HCT116 (cell line): ENCODE results near the gene NUP50. TPM values are rescaled to one million over a fixed set of nuclear protein-coding genes. Genes with fewer than 3 reads are reported as not detected.

Experiments used
- ATAC-seq: fragments of 200-7000 bp; cut with Tn5 transposase; 2 replicates; pipeline ENCODE4 v1.9.1; 2020; ENCODE audit warnings: mild to moderate bottlenecking, moderate library complexity
- BruUV-seq: library from RNA; stranded (reverse); fragments of 400-500 nt; replicated peaks from 2 replicates; lab custom pipeline; 2021; lab: Mats Ljungman, UMichigan
- CTCF ChIA-PET: fragments of 300-600 bp; sonication (Branson Sonifier 250); formaldehyde crosslinking; loops from one replicate; lab custom pipeline; 2021; ENCODE audit warnings: antibody characterized with exemption; lab: Charles Lee
- POLR2A ChIA-PET: fragments of 300-600, 350-600 bp; sonication (Branson Sonifier 250); formaldehyde crosslinking; loops from one replicate; lab custom pipeline; 2021; ENCODE audit warnings: antibody characterized with exemption; lab: Charles Lee
- RAD21 ChIA-PET, 2 experiments: fragments of 300-600 bp; sonication (Branson Sonifier 250); formaldehyde crosslinking; loops; one replicate each; lab custom pipeline; 2023; ENCODE audit warnings: low total read pairs in 2 of 2; ENCODE audit not compliant: uncharacterized antibody in 2 of 2, unreplicated experiment in 2 of 2, low non-redundant PET in 1 of 2; lab: Charles Lee
- DNase-seq: peaks from one replicate; pipeline ENCODE4 v3.0.0-alpha.2; 2010; ENCODE audit warnings: low read depth, low spot score
- H2AFZ ChIP-seq: fragments of 200-600 bp; shearing (Covaris generic), sonication (generic); 2 replicates; pipeline ENCODE4 v1.6.1; 2017; ENCODE audit warnings: low read depth, mixed run types, mixed read lengths, antibody characterized with exemption, low read length; ENCODE audit not compliant: poor library complexity, severe bottlenecking
- H3K27ac ChIP-seq: 2 replicates; pipeline ENCODE4 v1.5.1; 2012; ENCODE audit warnings: low read depth, low read length
- H3K27me3 ChIP-seq: fragments of 200-600 bp; sonication (generic); 2 replicates; pipeline ENCODE4 v1.6.1; 2016; ENCODE audit warnings: mixed run types, low read length, mixed read lengths; ENCODE audit not compliant: insufficient read depth
- H3K36me3 ChIP-seq, 2 experiments: fragments of 200-500 bp in 1 of 2; fragments of 200-600 bp in 1 of 2; sonication (Bioruptor generic) in 1 of 2; sonication (generic) in 1 of 2; 2 replicates each; pipeline versions ENCODE4 v1.5.1 to v1.6.1; 2014 to 2016; ENCODE audit warnings: low read length in 2 of 2, inconsistent platforms in 1 of 2, mixed read lengths in 1 of 2, mixed run types in 1 of 2; ENCODE audit not compliant: insufficient read depth in 2 of 2, control insufficient read depth in 1 of 2
- H3K4me1 ChIP-seq, 2 experiments: fragments of 200-600 bp in 1 of 2; sonication (generic) in 1 of 2; 2 replicates each; pipeline versions ENCODE4 v1.5.1 to v1.6.1; 2012 to 2017; ENCODE audit warnings: low read length in 2 of 2, inconsistent platforms in 1 of 2, mild to moderate bottlenecking in 1 of 2, mixed read lengths in 1 of 2, mixed run types in 1 of 2, moderate library complexity in 1 of 2; ENCODE audit not compliant: insufficient read depth in 2 of 2, control insufficient read depth in 1 of 2
- H3K4me2 ChIP-seq: fragments of 200-600 bp; sonication (generic); 2 replicates; pipeline ENCODE4 v1.6.1; 2017; ENCODE audit warnings: mixed run types, low read length, mixed read lengths
- H3K4me3 ChIP-seq, 2 experiments: fragments of 200-600 bp in 1 of 2; sonication (generic) in 1 of 2; replicated peaks in 1 of 2; 2 replicates each; pipeline ENCODE4 v1.5.1; 2011 to 2016; ENCODE audit warnings: low read length in 2 of 2, control low read depth in 1 of 2, low read depth in 1 of 2, mild to moderate bottlenecking in 1 of 2, mixed read lengths in 1 of 2, mixed run types in 1 of 2
- H3K79me2 ChIP-seq: fragments of 200-600 bp; sonication (generic); 2 replicates; pipeline ENCODE4 v1.6.1; 2017; ENCODE audit warnings: mild to moderate bottlenecking, mixed run types, low read length, moderate library complexity, mixed read lengths; ENCODE audit not compliant: insufficient read depth
- H3K9ac ChIP-seq: fragments of 200-600 bp; sonication (generic); 2 replicates; pipeline ENCODE4 v1.6.1; 2016; ENCODE audit warnings: low read length, mixed read lengths
- H3K9me2 ChIP-seq: fragments of 200-600 bp; sonication (generic), shearing (Covaris generic); 2 replicates; pipeline ENCODE4 v1.6.1; 2017; ENCODE audit warnings: mixed run types, mild to moderate bottlenecking, moderate library complexity; ENCODE audit not compliant: insufficient read depth
- H3K9me3 ChIP-seq, 2 experiments: fragments of 200-500 bp in 1 of 2; fragments of 200-600 bp in 1 of 2; sonication (Bioruptor generic) in 1 of 2; sonication (generic) in 1 of 2; 2 replicates each; pipeline ENCODE4 v1.6.1; 2014 to 2017; ENCODE audit warnings: low read length in 2 of 2, mixed read lengths in 2 of 2, inconsistent platforms in 1 of 2, low read depth in 1 of 2, mild to moderate bottlenecking in 1 of 2, mixed run types in 1 of 2, moderate library complexity in 1 of 2; ENCODE audit not compliant: control insufficient read depth in 1 of 2, insufficient read depth in 1 of 2
- H4K20me1 ChIP-seq: fragments of 200-600 bp; sonication (generic), shearing (Covaris generic); 2 replicates; pipeline ENCODE4 v1.6.1; 2017; ENCODE audit warnings: mixed run types, mild to moderate bottlenecking, moderate library complexity; ENCODE audit not compliant: insufficient read depth
- CEBPB ChIP-seq: IDR thresholded peaks from 2 replicates; pipeline ENCODE4 v1.6.1; 2012; ENCODE audit warnings: low read depth
- ELF1 ChIP-seq: IDR thresholded peaks from 2 replicates; pipeline ENCODE4 v1.6.1; 2012; ENCODE audit warnings: low read depth, borderline replicate concordance
- MAX ChIP-seq: IDR thresholded peaks from 2 replicates; pipeline ENCODE4 v1.6.1; 2012
- POLR2AphosphoS5 ChIP-seq: IDR thresholded peaks from 2 replicates; pipeline ENCODE4 v1.6.1; 2011; ENCODE audit warnings: mild to moderate bottlenecking, low read depth, low read length, moderate library complexity
- RAD21 ChIP-seq: IDR thresholded peaks from 2 replicates; pipeline ENCODE4 v1.6.1; 2012; ENCODE audit warnings: low read depth, mild to moderate bottlenecking
- SP1 ChIP-seq: IDR thresholded peaks from 2 replicates; pipeline ENCODE4 v1.6.1; 2012; ENCODE audit warnings: low read depth
- ZFX ChIP-seq: fragments of 450-650 bp; IDR thresholded peaks from 2 replicates; pipeline ENCODE4 v1.6.1; 2017
- intact Hi-C: fragments of 100-400 bp; cut with micrococcal nuclease; formaldehyde crosslinking; loops from 2 replicates; pipeline ENCODE4 v1.10.0; 2022
- total RNA-seq: library from RNA; stranded (reverse); gene quantifications from one replicate; pipeline ENCODE4 v1.2.1, GENCODE V29; 2021; ENCODE audit not compliant: unreplicated experiment
- TF ChIP-seq, protein P1 (sequence below), 3 experiments: fragments of 200-600 bp in 1 of 3; sonication (generic) in 1 of 3; IDR thresholded peaks in 2 of 3; conservative IDR thresholded peaks in 1 of 3; 2 replicates each; pipeline ENCODE4 v1.5.1; 2012 to 2017; ENCODE audit warnings: low read depth in 2 of 3, low read length in 2 of 3, antibody characterized with exemption in 1 of 3, borderline replicate concordance in 1 of 3, control low read depth in 1 of 3, mild to moderate bottlenecking in 1 of 3, mixed read lengths in 1 of 3, mixed run types in 1 of 3, moderate library complexity in 1 of 3; ENCODE audit not compliant: insufficient read depth in 1 of 3

Gene NUP50
- total RNA-seq, 1 experiment from 2014 or later = 102 TPM

- intact Hi-C loops = no loop called here
- Histone ChIP-seq H3K9ac (no peak overlapping the region), H3K9me3 (no peaks in the 10 kb centered on the region), H3K4me1 (no peaks in the 10 kb centered on the region), H4K20me1 (no peaks in the 10 kb centered on the region), H2AFZ (no peak overlapping the region), H3K9me2 (no peaks in the 10 kb centered on the region), H3K36me3 (peaks cover 0 to 13% of the 10 kb centered on the region in 2 experiments; a peak in 3 of 4 replicates), H3K27ac (no peak overlapping the region), H3K4me2 (no peak overlapping the region), H3K4me3 (no peak overlapping the region), H3K79me2 (no peaks in the 10 kb centered on the region), H3K27me3 (no peaks in the 10 kb centered on the region)
- TF ChIP-seq ELF1 (no peak), POLR2AphosphoS5 (no peak), MAX (no peak), RAD21 (no peak), SP1 (no peak), ZFX (no peak), CEBPB (no peak)
- TF ChIP-seq, protein P1, sequence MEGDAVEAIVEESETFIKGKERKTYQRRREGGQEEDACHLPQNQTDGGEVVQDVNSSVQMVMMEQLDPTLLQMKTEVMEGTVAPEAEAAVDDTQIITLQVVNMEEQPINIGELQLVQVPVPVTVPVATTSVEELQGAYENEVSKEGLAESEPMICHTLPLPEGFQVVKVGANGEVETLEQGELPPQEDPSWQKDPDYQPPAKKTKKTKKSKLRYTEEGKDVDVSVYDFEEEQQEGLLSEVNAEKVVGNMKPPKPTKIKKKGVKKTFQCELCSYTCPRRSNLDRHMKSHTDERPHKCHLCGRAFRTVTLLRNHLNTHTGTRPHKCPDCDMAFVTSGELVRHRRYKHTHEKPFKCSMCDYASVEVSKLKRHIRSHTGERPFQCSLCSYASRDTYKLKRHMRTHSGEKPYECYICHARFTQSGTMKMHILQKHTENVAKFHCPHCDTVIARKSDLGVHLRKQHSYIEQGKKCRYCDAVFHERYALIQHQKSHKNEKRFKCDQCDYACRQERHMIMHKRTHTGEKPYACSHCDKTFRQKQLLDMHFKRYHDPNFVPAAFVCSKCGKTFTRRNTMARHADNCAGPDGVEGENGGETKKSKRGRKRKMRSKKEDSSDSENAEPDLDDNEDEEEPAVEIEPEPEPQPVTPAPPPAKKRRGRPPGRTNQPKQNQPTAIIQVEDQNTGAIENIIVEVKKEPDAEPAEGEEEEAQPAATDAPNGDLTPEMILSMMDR (IDR thresholded peaks at IDR 0.05 in 2 of 3, conservative IDR thresholded peaks at IDR 0.05 in 1 of 3; ENCODE audit: borderline replicate concordance in 1 of 3, insufficient read depth in 1 of 3, low read depth in 2 of 3, low read length in 2 of 3) = no peak
- RAD21 ChIA-PET = no interaction called here
- no peak for ATAC-seq
- CTCF ChIA-PET = no interaction called here
- BruUV-seq = no TSS peak
- POLR2A ChIA-PET = no interaction called here
- no peak for DNase-seq
Measured at GRCh38 chr22:45200230-45200629, 36.5 kb downstream of the NUP50 start.
